Mammary epithelial cell (primary cell): ENCODE data around the gene CLDND2.

Experiments used
- CTCF ChIP-seq, 2 donors: IDR thresholded peaks in 1 of 2; conservative IDR thresholded peaks in 1 of 2; 2 replicates each; pipeline ENCODE4 v1.5.1; 2011 to 2012; ENCODE audit warnings: inconsistent platforms in 2 of 2, low read length in 2 of 2, mild to moderate bottlenecking in 2 of 2, control low read depth in 1 of 2, low read depth in 1 of 2; ENCODE audit not compliant: insufficient read depth in 1 of 2; ENCODE audit errors: extremely low read depth in 1 of 2
- EZH2 ChIP-seq: IDR thresholded peaks from 2 replicates; pipeline ENCODE4 v1.6.1; 2012; ENCODE audit warnings: low read length, inconsistent platforms, borderline replicate concordance

GRCh38 chr19:51417810-51418157 is 49.0 kb upstream of the CLDND2 start:
- TF ChIP-seq CTCF (conservative IDR thresholded peaks at IDR 0.05 in 1 of 2, IDR thresholded peaks at IDR 0.05 in 1 of 2; ENCODE audit: extremely low read depth in 1 of 2, insufficient read depth in 1 of 2, low read depth in 1 of 2, low read length in 2 of 2) (no peak), EZH2 (no peak)
